HL-60 (cell line): ENCODE results near the gene UBE2A.

ENCODE experiments used
- DNase-seq, 2 experiments: peaks; one replicate each; pipeline ENCODE4 v3.0.0-alpha.2; 2010 to 2020; ENCODE audit warnings: low read depth in 1 of 2, low spot score in 1 of 2
- H3K27ac ChIP-seq: fragments of 250-450 bp; sonication (Bioruptor Pico); replicated peaks from 2 replicates; pipeline ENCODE4 v1.5.1; 2020; ENCODE audit warnings: mild to moderate bottlenecking, moderate library complexity
- H3K27me3 ChIP-seq: fragments of 250-450 bp; sonication (Bioruptor Pico); 2 replicates; pipeline ENCODE4 v1.5.1; 2021; ENCODE audit warnings: mild to moderate bottlenecking, moderate library complexity; ENCODE audit not compliant: insufficient read depth, poor library complexity, severe bottlenecking
- H3K4me3 ChIP-seq: replicated peaks from 2 replicates; pipeline ENCODE4 v1.5.1; 2011; ENCODE audit warnings: mild to moderate bottlenecking, control low read depth, low read length; ENCODE audit not compliant: insufficient read depth
- GABPA ChIP-seq: IDR thresholded peaks from 2 replicates; pipeline ENCODE4 v1.6.1; 2012; ENCODE audit warnings: low read depth
- POLR2AphosphoS5 ChIP-seq: IDR thresholded peaks from 2 replicates; pipeline ENCODE4 v1.6.1; 2012; ENCODE audit warnings: low read depth
- SPI1 ChIP-seq: IDR thresholded peaks from 2 replicates; pipeline ENCODE4 v1.6.1; 2012; ENCODE audit warnings: low read depth, mild to moderate bottlenecking, borderline replicate concordance
- long read RNA-seq: library from polyadenylated mRNA; unstranded; transcript quantifications from one replicate; pipeline ENCODE4 v2.0.0, GENCODE V29; 2020
- TF ChIP-seq, protein P1 (sequence below): IDR thresholded peaks from one replicate; pipeline ENCODE4 v1.5.1; 2011; ENCODE audit warnings: low read length, control low read depth, inconsistent platforms; ENCODE audit not compliant: insufficient read depth
- TF ChIP-seq, protein P2 (sequence below): IDR thresholded peaks from 2 replicates; pipeline ENCODE4 v1.6.1; 2012; ENCODE audit warnings: low read depth; ENCODE audit not compliant: insufficient replicate concordance

Gene UBE2A
- long read RNA-seq, transcript UBE2A-202 (6 exons, 1,874 nt) = major isoform, 177 of 215 reads
- long read RNA-seq, transcript UBE2A-207 (5 exons, 934 nt) = minor isoform, 11 of 215 reads
- long read RNA-seq, transcript UBE2A-206 (5 exons, 1,381 nt) = minor isoform, 16 of 215 reads
- long read RNA-seq, partial matches to known transcripts = 1 of 215 reads
- long read RNA-seq, other reads (novel, unspliced or antisense) = 10 of 215 reads

DNA sequence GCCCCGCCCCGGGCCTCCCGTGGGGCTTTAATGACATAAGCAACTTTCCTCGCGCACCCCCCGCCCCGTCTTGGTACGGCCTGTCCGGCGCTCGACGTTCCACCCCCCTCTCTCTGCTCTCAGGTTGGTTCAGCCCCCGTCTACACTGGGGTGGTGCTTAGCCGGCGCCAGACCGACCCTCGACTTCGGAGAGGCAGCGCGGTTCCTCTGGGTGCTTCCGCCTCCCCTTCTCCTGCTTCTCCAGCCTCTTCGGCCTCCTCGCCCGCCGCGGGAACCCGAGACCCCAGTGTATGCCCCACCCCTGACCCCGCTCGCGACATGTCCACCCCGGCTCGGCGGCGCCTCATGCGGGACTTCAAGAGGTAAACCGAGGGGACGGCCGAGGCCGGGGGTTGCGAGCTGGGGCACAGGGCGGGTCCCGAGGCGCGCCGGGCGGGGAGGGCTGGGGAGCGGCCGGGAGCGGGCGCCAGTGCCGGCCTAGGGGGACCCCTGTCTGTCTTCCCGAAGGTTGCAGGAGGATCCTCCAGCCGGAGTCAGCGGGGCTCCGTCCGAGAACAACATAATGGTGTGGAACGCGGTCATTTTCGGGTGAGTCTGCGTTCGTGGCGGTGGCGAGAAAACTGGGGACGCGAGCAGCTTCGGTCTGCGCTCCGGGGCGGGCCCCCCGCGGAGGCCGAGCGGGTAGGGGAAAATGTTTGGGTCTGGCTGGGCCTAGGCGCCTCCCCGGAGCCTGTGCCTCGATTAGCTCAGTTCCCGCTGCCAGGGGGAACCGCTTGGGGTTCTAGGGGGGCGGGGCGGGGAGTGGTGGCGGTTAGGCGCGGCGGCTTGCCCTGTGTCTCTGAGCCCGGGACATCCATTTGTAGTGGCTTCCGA, at the start of gene UBE2A:
Gene UBE2A (plus strand): TSS at position 170 of the 873 bp plus-strand sequence. CDS start 149 bp downstream, at position 319.
- DNase-seq = peak; percentile 75 to 89
- peak within 1 kb of the TSS; percentile 86 for H3K27ac ChIP-seq
- peak within 1 kb of the TSS; percentile 59 for H3K4me3 ChIP-seq
- H3K27me3 ChIP-seq = no peaks in the 10 kb centered on the region
- TF ChIP-seq GABPA (no peak), SPI1 (no peak), POLR2AphosphoS5 (peak; percentile 81; the same call in 1 of the 2 replicates)
- TF ChIP-seq, protein P1, sequence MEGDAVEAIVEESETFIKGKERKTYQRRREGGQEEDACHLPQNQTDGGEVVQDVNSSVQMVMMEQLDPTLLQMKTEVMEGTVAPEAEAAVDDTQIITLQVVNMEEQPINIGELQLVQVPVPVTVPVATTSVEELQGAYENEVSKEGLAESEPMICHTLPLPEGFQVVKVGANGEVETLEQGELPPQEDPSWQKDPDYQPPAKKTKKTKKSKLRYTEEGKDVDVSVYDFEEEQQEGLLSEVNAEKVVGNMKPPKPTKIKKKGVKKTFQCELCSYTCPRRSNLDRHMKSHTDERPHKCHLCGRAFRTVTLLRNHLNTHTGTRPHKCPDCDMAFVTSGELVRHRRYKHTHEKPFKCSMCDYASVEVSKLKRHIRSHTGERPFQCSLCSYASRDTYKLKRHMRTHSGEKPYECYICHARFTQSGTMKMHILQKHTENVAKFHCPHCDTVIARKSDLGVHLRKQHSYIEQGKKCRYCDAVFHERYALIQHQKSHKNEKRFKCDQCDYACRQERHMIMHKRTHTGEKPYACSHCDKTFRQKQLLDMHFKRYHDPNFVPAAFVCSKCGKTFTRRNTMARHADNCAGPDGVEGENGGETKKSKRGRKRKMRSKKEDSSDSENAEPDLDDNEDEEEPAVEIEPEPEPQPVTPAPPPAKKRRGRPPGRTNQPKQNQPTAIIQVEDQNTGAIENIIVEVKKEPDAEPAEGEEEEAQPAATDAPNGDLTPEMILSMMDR = no peak
- TF ChIP-seq, protein P2, sequence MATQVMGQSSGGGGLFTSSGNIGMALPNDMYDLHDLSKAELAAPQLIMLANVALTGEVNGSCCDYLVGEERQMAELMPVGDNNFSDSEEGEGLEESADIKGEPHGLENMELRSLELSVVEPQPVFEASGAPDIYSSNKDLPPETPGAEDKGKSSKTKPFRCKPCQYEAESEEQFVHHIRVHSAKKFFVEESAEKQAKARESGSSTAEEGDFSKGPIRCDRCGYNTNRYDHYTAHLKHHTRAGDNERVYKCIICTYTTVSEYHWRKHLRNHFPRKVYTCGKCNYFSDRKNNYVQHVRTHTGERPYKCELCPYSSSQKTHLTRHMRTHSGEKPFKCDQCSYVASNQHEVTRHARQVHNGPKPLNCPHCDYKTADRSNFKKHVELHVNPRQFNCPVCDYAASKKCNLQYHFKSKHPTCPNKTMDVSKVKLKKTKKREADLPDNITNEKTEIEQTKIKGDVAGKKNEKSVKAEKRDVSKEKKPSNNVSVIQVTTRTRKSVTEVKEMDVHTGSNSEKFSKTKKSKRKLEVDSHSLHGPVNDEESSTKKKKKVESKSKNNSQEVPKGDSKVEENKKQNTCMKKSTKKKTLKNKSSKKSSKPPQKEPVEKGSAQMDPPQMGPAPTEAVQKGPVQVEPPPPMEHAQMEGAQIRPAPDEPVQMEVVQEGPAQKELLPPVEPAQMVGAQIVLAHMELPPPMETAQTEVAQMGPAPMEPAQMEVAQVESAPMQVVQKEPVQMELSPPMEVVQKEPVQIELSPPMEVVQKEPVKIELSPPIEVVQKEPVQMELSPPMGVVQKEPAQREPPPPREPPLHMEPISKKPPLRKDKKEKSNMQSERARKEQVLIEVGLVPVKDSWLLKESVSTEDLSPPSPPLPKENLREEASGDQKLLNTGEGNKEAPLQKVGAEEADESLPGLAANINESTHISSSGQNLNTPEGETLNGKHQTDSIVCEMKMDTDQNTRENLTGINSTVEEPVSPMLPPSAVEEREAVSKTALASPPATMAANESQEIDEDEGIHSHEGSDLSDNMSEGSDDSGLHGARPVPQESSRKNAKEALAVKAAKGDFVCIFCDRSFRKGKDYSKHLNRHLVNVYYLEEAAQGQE = peak; percentile 58

DNA sequence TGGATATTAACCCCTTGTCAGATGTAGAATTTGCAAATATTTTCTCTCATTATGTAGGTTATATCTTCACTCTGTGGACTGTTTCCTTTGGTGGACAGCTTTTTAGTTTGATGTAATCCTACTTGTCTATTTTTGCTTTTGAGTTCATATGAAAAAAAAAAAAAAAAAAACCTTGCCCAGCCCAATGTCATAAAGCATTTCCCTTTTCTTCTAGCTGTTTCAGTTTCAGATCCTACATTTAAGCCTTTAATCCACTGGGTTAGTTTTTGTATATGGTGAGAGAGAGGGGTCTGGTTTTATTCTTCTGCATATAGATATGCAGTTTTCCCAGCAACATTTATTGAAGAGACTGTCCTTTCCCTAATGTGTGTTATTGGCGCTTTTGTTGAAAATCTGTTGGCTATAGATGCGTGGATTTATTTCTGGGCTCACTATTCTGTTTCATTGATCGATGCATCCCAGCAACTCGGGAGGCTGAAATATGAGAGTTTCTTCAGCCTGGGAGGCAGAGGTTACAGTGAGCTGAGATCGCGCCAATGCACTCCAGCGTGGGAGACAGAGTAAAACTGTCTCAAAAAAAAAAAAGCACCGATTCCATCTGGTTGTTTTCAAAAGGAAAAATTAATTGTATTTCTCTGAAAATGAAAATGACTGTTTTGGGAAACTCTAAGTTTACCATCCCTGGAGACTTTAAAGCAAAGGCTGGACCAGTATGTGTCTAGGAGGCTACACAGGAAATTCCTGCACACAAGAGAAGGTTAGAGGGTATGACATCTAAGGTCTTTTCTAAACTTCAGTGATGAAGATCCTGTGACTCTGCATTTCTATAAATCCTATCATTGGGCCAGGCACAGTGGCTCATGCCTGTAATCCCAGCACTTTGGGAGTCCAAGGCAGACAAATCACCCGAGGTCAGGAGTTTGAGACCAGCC, 44.8 kb upstream of the UBE2A start:
- DNase-seq = no peak
- Histone ChIP-seq H3K27me3 (no peaks in the 10 kb centered on the region), H3K27ac (no peak overlapping the region), H3K4me3 (no peak overlapping the region)
- TF ChIP-seq, protein P1 = no peak
- TF ChIP-seq SPI1 (no peak), POLR2AphosphoS5 (no peak), GABPA (no peak)
- TF ChIP-seq, protein P2 = no peak

DNA sequence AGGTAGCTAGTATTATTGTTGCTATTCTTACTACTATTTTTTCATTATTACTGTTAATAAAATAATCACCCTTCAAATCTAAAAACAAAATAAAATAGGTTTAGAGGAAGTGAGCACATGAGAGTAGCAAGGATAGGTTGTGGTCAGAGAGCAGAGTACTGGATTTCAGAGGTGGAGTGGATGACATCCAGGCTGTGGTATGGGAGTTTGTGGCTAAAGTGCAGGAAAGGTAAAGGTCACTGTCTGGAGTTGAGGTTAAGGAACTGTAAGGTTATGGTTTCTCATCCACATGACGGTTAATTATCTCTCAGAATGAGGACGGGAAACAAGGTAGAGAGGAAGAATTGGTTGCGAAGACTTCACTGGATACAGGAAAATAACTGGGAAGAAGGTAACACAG, 36.9 kb upstream of the UBE2A start:
- H3K27me3 ChIP-seq = no peaks in the 10 kb centered on the region
- H3K27ac ChIP-seq = no peak overlapping the region
- H3K4me3 ChIP-seq = no peak overlapping the region
- TF ChIP-seq GABPA (no peak), SPI1 (no peak)
- TF ChIP-seq, protein P2 = no peak
- no peak for DNase-seq
